Endothelial cell of umbilical vein (primary cell): Measurements from ENCODE around the gene COPS2.

Experiments used
- CTCF ChIP-seq, 2 donors: IDR thresholded peaks; 1 replicate in 1 of 2; 2 replicates in 1 of 2; pipeline ENCODE4 v1.5.1; 2011; ENCODE audit warnings: low read length in 2 of 2, mild to moderate bottlenecking in 2 of 2, moderate library complexity in 2 of 2, control low read depth in 1 of 2, inconsistent platforms in 1 of 2, low read depth in 1 of 2; ENCODE audit not compliant: insufficient read depth in 1 of 2; ENCODE audit errors: extremely low read depth in 1 of 2
- GATA2 ChIP-seq: IDR thresholded peaks from 2 replicates; pipeline ENCODE4 v1.7.0; 2011; ENCODE audit warnings: low read depth, mild to moderate bottlenecking, moderate library complexity, mixed read lengths, low read length; ENCODE audit not compliant: insufficient read length, insufficient read depth
- JUN ChIP-seq: IDR thresholded peaks from 2 replicates; pipeline ENCODE4 v1.6.1; 2011; ENCODE audit warnings: borderline replicate concordance, low read depth; ENCODE audit not compliant: insufficient read length, insufficient read depth
- MAX ChIP-seq: IDR thresholded peaks from 2 replicates; pipeline ENCODE4 v1.6.1; 2011; ENCODE audit not compliant: insufficient read depth, insufficient read length
- POLR2A ChIP-seq: IDR thresholded peaks from 2 replicates; pipeline ENCODE4 v1.6.1; 2012; ENCODE audit warnings: low read depth, mild to moderate bottlenecking, control low read depth, low read length
- POLR2AphosphoS5 ChIP-seq: IDR thresholded peaks from 2 replicates; pipeline ENCODE4 v1.6.1; 2012; ENCODE audit warnings: low read depth, mild to moderate bottlenecking, control low read depth, low read length, moderate library complexity; ENCODE audit not compliant: insufficient read depth

- no peak for TF ChIP-seq CTCF (IDR thresholded peaks at IDR 0.05; ENCODE audit: extremely low read depth in 1 of 2, insufficient read depth in 1 of 2, low read depth in 1 of 2, low read length in 2 of 2)
- no peak for TF ChIP-seq MAX
- no peak for TF ChIP-seq POLR2AphosphoS5
- TF ChIP-seq JUN, result no peak
- TF ChIP-seq POLR2A, result no peak
- TF ChIP-seq GATA2, result no peak
Measured at GRCh38 chr15:49079340-49080039, 75.9 kb downstream of the COPS2 start.
